Thymus (tissue), 11 donors: ENCODE results near the gene ADAMTSL3. TPM values are rescaled to one million over a fixed set of nuclear protein-coding genes. Genes with fewer than 3 reads are reported as not detected.
"Not testable (repeated sequence)": the region's sequence is repeated elsewhere in the genome, so short reads cannot be mapped to it uniquely, and the experiment has no call there.

Experiments
- DNase-seq, 9 donors: peaks; one replicate each; pipeline ENCODE4 v3.0.0-alpha.2; 2013; ENCODE audit warnings: low spot score in 9 of 9, low read depth in 6 of 9, missing footprints in 1 of 9
- H3K27ac ChIP-seq, 2 donors: one replicate each; pipeline ENCODE4 v1.5.1; 2013; ENCODE audit warnings: control low read depth in 1 of 2, low read depth in 1 of 2, low read length in 1 of 2, mild to moderate bottlenecking in 1 of 2, moderate library complexity in 1 of 2
- H3K27me3 ChIP-seq, 2 donors: one replicate each; pipeline ENCODE4 v1.5.1; 2013; ENCODE audit warnings: low read length in 1 of 2; ENCODE audit not compliant: control insufficient read depth in 2 of 2, insufficient read depth in 1 of 2
- H3K36me3 ChIP-seq, 2 donors: one replicate each; pipeline ENCODE4 v1.5.1; 2013; ENCODE audit warnings: low read length in 1 of 2, mild to moderate bottlenecking in 1 of 2, moderate library complexity in 1 of 2; ENCODE audit not compliant: control insufficient read depth in 2 of 2, insufficient read depth in 2 of 2
- H3K4me1 ChIP-seq, 2 donors: one replicate each; pipeline ENCODE4 v1.5.1; 2013; ENCODE audit warnings: low read length in 2 of 2; ENCODE audit not compliant: control insufficient read depth in 2 of 2, insufficient read depth in 2 of 2
- H3K4me3 ChIP-seq, 2 donors: one replicate each; pipeline ENCODE4 v1.5.1; 2013; ENCODE audit warnings: low read length in 2 of 2, control low read depth in 1 of 2, mild to moderate bottlenecking in 1 of 2
- H3K9me3 ChIP-seq, 2 donors: one replicate each; pipeline ENCODE4 v1.5.1; 2013; ENCODE audit warnings: low read length in 1 of 2, mild to moderate bottlenecking in 1 of 2; ENCODE audit not compliant: control insufficient read depth in 2 of 2, insufficient read depth in 1 of 2
- WGBS: extraction: QIAGEN DNeasy Blood & Tissue Kit; methylation state at CpG from one replicate; pipeline ENCODE4 v1.1.7; 2013; 5-methylcytosine and 5-hydroxymethylcytosine counted together
- polyA plus RNA-seq: library from polyadenylated mRNA; stranded (reverse); fragments of 200-250 nt; gene quantifications from one replicate; pipeline ENCODE4 v1.2.3, GENCODE V29; 2013
- total RNA-seq: library from RNA; stranded (reverse); fragments of 120-200 nt; gene quantifications from one replicate; pipeline ENCODE4 v1.2.4, GENCODE V29; 2013
- donor health status: healthy.

ADAMTSL3 gene
- total and polyA plus RNA-seq, 2 donors = 0.39 to 1.3 TPM

DNA sequence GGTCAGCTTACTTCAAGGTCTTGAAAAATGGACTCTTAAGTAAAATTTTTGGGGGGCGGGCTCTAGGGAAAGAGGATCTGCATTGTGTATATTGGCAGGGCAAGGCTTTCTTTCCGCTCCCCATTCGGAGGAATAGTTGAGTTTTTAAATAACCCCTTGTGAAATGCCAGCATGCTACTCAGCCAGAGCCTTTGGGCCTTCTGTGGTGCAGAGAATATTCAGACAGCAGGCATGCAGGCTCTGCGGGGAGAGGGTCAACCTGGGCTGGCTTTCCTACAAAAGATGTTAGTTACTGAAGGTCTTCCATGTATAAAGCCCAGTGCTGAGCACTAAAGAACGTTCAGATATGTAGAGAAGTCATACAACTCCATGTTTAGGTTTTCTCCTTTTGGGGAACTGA, 40.6 kb downstream of the ADAMTSL3 start:
- no peak overlapping the region for H3K27ac ChIP-seq
- H3K36me3 ChIP-seq = no peaks in the 10 kb centered on the region
- WGBS = 91% methylated on average over 5 of the region's 5 CpGs
- no peak overlapping the region for H3K4me3 ChIP-seq
- H3K4me1 ChIP-seq = no peaks in the 10 kb centered on the region
- DNase-seq = no peak
- H3K27me3 ChIP-seq = no peaks in the 10 kb centered on the region
- H3K9me3 ChIP-seq = no peaks in the 10 kb centered on the region

DNA sequence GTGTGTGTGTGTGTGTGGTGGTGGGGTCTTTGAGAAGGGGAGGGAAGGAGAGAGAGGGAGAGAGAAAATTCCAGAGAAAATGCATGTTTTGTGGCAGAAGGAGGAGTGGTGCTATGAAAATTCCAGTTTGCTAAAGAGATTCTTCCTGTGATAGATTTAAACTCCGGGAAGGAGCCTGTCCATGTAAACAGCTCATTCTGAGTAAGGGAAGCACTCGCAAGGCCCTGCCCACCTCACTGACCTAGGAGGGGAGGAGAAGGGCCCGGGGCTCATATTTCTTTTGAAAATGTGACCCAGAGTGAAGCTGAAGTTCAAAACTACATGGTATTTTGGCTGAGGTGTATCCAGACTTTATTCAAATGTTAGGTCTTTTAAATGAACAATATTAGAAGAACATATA, 41.3 kb downstream of the ADAMTSL3 start:
- H3K36me3 ChIP-seq = no peaks in the 10 kb centered on the region
- H3K4me1 ChIP-seq = no peaks in the 10 kb centered on the region
- H3K27me3 ChIP-seq = no peaks in the 10 kb centered on the region
- no peaks in the 10 kb centered on the region for H3K9me3 ChIP-seq
- 82% methylated on average over 3 of the region's 3 CpGs for whole genome bisulfite sequencing
- H3K4me3 ChIP-seq = no peak overlapping the region
- no peak overlapping the region for H3K27ac ChIP-seq
- no peak for DNase-seq

DNA sequence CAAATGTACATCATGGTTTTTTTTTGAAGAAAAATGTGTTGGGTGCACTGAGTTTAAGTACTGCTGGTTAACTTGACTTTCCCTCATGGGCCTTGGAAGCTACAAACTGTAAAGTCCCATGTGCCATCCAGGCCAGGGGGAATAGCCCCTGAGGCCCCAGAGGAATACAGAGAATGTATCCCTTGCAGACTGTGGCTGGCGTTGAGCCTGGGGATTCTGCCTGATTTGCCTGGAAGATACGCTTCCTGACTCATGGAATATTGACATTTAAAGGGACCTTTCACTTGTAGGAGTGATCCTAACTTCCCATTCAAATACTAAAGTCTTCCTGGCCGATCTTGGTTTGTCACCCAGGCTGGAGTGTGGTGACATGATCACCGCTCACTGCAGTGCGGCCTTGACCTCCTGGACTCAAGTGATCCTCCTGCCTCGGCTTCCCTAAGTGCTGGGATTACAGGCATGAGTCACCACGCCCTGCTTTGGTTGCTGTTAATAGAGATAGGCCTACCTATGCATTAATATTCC, 42.0 kb downstream of the ADAMTSL3 start:
- Histone ChIP-seq H3K4me3 (no peak overlapping the region), H3K27me3 (no peaks in the 10 kb centered on the region), H3K4me1 (no peaks in the 10 kb centered on the region), H3K9me3 (no peaks in the 10 kb centered on the region), H3K27ac (no peak overlapping the region), H3K36me3 (no peaks in the 10 kb centered on the region)
- WGBS = 90% methylated on average over 7 of the region's 7 CpGs
- no peak for DNase-seq

DNA sequence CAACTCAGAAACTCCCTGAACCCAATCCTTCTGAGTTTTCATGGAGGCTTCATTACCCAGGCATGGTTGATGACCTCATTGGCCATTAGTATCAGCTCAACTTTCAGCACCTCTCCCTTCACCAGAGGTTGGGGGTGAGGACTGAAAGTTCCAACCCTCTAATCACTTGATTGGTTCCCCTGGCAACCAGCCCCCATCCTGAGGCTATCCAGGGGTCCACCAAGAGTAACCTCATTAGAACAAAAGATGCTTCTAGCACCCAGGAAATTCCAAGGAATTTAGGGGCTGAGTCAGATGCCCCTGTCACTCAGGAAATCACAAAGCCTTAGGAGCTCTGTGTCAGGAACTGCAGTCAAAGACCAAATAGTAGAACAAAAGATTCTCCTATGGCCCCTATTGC, 43.8 kb downstream of the ADAMTSL3 start:
- DNase-seq = no peak
- no peaks in the 10 kb centered on the region for H3K9me3 ChIP-seq
- H3K36me3 ChIP-seq = no peaks in the 10 kb centered on the region
- H3K4me3 ChIP-seq = no peak overlapping the region
- H3K27ac ChIP-seq = no peak overlapping the region
- H3K4me1 ChIP-seq = no peaks in the 10 kb centered on the region
- no peaks in the 10 kb centered on the region for H3K27me3 ChIP-seq

DNA sequence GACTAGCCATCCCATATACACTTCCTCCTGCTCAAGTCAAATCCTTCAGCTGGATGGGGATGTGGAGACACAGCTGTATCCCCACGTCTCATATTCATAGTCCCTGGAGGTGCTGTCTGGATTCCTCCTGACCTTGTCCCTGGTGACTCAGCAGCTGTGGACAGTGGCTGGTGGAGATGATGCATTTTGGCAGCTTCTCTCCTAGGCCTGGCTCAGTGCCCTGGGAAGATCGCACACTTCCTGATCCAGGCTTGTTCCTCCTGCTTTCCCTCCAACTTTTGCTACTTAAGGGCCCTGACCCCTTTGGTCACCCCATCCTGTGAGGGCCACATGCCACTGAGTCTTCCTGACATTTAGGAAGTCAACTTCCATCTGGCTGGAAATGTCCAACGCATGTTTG, 44.4 kb downstream of the ADAMTSL3 start:
- 96% methylated on average over 3 of the region's 3 CpGs for WGBS
- Histone ChIP-seq H3K36me3 (no peaks in the 10 kb centered on the region), H3K27me3 (no peaks in the 10 kb centered on the region), H3K27ac (no peak overlapping the region), H3K4me3 (no peak overlapping the region), H3K9me3 (no peaks in the 10 kb centered on the region), H3K4me1 (no peaks in the 10 kb centered on the region)
- no peak for DNase-seq

DNA sequence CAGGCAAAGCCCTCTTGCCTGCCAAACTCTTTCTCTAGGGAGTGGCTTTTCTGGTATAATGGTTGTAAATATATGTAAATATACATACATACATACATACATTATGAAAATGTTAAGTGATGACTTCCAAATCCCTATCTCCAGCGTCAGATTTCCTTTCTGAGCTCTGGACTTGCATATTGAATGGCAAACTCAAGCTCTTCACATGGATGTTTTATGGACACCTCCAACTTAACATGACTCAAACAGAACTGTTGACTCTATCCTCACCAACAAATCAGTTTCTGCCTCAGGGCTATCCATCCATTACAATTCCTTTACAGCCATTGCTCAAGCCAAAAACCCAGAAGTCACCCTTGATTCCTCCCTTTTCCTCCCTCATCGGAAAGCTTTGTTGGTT, 45.1 kb downstream of the ADAMTSL3 start:
- no peaks in the 10 kb centered on the region for H3K27me3 ChIP-seq
- no peaks in the 10 kb centered on the region for H3K9me3 ChIP-seq
- 18% methylated on average over 2 of the region's 2 CpGs for WGBS
- DNase-seq = no peak
- no peak overlapping the region for H3K27ac ChIP-seq
- no peaks in the 10 kb centered on the region for H3K36me3 ChIP-seq
- H3K4me3 ChIP-seq = no peak overlapping the region
- no peaks in the 10 kb centered on the region for H3K4me1 ChIP-seq

DNA sequence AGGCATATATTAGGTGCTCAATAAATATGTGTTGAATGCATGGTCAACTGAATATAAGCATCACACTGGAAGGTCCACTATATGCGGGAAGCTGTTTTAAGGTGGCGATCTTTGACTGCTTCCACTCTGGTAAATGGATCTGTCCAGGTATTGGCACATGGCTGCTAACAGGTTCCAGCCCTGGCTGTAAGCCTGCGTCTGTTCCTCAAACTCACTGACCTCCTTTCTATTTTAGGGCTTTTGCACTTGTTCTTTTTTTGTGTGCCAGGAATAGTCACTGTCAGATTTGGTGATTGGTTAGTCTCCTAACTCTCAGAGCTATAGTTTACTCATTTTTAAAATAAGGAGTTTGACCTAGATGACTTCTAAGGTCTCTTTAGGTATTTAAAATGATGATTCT, 46.2 kb downstream of the ADAMTSL3 start:
- H3K4me3 ChIP-seq = no peak overlapping the region
- DNase-seq = no peak
- no peaks in the 10 kb centered on the region for H3K9me3 ChIP-seq
- no peaks in the 10 kb centered on the region for H3K4me1 ChIP-seq
- WGBS = 95% methylated on average over 3 of the region's 3 CpGs
- no peaks in the 10 kb centered on the region for H3K27me3 ChIP-seq
- no peaks in the 10 kb centered on the region for H3K36me3 ChIP-seq
- H3K27ac ChIP-seq = no peak overlapping the region

DNA sequence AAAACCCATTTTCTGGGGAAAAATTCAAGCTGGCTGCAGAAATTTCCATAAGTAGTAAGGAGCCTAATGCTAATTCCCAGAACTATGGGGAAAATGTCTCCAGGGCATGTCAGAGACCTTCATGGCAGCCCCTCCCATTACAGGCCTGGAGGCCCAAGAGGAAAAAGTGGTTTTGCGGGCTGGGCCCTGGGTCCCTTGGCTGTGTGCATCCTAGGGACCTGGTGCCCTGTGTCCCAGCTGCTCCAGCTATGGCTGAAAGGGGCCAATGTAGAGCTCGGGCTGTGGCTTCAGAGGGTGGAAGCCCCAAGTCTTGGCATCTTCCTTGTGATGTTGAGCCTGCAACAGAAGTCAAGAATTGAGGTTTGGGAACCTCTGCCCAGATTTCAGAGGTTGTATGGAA, 48.4 kb downstream of the ADAMTSL3 start:
- H3K4me1 ChIP-seq, H3K36me3 ChIP-seq, H3K27ac ChIP-seq, DNase-seq, H3K9me3 ChIP-seq, H3K27me3 ChIP-seq, H3K4me3 ChIP-seq: not testable (repeated sequence)
- WGBS = 97% methylated on average over 2 of the region's 2 CpGs

DNA sequence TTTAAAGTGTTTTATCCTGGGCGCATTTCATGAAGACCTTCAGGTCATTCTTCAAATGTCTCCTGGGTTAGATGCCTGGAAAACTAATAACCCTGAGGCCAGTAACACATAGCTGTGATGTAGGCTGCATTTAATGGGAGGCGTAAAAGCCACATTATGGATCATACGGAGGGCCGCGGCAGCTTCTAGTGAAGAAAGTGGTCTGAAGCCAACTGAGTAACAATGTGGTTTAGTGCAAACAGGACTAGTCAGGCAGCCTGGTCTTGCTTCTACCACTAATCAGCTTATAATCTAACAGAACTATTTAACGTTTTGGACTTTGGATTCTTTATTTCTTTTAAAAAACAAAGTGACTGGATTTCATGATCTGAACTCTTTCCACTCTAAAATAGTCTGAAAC, 54.4 kb downstream of the ADAMTSL3 start:
- no peak for DNase-seq
- Histone ChIP-seq H3K27me3 (no peaks in the 10 kb centered on the region), H3K9me3 (no peaks in the 10 kb centered on the region), H3K4me1 (no peaks in the 10 kb centered on the region), H3K27ac (no peak overlapping the region), H3K36me3 (no peaks in the 10 kb centered on the region), H3K4me3 (no peak overlapping the region)
- WGBS = 95% methylated on average over 6 of the region's 6 CpGs

DNA sequence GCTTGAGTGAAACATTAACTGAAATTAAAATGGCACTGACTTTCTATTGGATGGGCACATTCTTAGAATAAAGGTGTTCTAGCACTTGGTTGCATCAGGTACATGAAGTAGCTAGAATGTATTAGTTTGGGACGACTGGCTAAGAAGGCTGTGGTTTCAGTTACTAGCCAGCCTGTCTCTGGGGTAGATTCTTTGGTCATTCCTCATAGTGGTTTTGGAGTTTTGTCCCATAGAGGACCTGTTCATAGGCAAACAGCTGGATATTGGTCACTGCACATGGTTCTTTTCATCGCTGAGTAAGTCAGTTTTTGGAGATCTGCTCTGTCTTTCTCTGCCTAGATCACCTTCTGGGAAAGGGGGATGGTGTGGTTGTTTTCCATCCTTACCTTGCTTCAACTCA, 55.3 kb downstream of the ADAMTSL3 start:
- Histone ChIP-seq H3K9me3 (no peaks in the 10 kb centered on the region), H3K36me3 (no peaks in the 10 kb centered on the region), H3K4me3 (no peak overlapping the region), H3K27ac (no peak overlapping the region), H3K4me1 (no peaks in the 10 kb centered on the region), H3K27me3 (no peaks in the 10 kb centered on the region)
- 88% methylated on average over 2 of the region's 2 CpGs for WGBS
- DNase-seq = no peak
